GM08714 (cell line): ENCODE data around the gene THEMIS2.

Experiments used
- H3K4me3 ChIP-seq: fragments of 200-500 bp; sonication (Bioruptor generic); 2 replicates; pipeline ENCODE4 v1.5.1; 2014; ENCODE audit warnings: mild to moderate bottlenecking, low read length, inconsistent platforms
- ZNF274 ChIP-seq: IDR thresholded peaks from 2 replicates; pipeline ENCODE4 v1.6.1; 2012; ENCODE audit warnings: mild to moderate bottlenecking, low read depth, low read length

The THEMIS2 gene

DNA sequence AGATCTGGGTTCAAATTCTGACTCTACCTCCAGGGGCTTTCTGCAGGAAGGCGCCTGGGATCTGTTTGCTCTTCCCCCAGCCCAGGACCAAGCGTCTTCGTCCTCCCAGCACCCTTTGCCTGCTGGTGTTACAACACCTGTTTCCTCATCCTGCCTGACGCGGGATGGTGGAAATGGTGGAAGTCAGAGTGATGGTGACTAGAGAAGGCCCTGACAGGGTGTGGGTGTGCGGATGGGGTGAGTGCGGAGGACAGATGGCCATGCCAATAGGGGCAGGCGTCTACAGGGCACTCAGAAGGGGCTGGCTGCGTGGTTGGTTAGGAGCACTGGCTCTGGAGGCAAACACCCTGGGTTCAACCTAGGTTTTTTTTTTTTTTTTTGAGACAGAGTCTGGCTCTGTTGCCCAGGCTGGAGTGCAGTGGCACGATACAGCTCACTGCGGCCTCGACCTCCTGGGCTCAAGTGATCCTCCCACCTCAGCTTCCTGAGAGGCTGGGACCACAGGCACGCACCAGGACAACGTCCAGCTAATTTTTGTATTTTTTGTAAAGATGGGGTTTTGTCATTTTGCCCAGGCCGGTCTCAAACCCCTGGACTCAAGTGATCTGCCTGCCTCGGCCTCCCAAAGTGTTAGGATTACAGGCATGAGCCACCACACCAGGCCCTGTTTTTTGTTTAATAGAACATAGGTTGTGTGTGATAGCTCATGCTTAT lies 1.5 kb downstream of the THEMIS2 start:
- peak overlapping the region; percentile 82; the same call in 1 of the 2 replicates for H3K4me3 ChIP-seq
- no peak for TF ChIP-seq ZNF274

DNA sequence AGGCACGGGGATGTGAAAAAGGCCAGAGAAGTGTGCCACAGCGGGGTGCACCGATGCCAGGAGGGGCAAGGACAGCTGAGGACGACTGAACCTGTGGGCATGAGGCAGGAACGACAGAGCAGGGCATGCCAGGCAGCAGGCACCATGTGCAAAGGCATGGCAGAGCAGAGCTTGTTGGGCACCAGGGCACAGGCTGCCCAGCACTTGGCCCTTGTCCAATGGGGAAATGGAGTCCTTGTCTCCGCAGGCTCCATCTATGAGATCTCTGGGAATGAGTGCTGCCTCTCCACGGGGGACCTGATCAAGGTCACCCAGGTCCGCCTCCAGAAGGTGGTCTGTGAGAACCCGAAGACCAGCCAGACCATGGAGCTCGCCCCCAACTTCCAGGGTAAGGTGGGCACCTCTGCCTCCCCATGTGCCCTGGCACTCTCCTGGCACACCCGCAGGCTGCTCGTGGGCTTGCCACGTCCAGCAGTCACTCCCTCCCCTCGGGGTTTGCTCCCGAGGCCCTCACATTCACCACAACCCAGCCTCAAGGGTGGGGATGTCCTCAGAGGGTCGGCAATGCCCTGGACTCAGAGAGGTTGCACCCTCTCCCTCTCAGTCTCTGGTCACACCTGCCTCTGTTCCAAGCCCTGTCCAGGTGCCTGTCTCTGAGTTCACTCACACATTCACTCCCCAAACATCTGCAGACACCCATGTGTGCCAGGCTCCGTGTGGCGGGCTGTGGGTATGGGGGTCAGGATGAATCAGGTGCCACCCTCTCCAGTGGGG lies 4.2 kb downstream of the THEMIS2 start:
- no peak for TF ChIP-seq ZNF274
- H3K4me3 ChIP-seq, result no peak overlapping the region

DNA sequence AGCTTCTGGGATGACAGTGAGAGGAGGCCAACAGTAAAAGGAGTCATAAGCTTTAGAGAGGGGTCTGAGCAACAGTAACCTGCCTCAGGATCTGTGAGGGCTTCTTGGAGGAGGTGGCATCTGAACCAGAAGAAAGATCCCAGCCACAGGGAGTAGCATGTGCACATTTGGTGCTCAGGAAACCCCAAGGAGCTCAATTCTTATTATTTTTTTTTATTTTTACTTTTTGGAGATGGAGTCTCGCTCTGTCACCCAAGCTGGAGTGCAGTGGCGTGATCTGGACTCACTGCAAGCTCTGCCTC lies 4.7 kb downstream of the THEMIS2 start:
- H3K4me3 ChIP-seq, result no peak overlapping the region
- TF ChIP-seq ZNF274, result no peak

DNA sequence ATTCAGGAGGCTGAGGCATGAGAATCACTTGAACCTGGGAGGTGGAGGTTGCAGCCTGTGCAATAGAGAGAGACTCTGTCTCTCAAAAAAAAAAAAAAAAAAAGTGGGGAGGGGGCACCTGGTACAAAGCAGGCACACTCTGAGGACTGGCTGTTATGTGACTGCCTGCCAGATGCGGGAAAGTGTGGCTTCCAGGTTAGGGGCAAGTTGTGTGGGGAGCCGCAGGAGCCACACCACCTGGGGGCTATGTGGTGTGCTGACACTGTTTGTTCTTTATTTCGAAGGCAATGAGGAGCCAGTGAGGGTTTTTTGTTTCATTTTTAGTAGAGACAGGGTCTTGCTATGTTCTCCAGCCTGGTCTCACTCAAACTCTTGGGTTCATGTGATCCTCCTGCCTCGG lies 5.7 kb downstream of the THEMIS2 start:
- no peak overlapping the region for H3K4me3 ChIP-seq
- no peak for TF ChIP-seq ZNF274

DNA sequence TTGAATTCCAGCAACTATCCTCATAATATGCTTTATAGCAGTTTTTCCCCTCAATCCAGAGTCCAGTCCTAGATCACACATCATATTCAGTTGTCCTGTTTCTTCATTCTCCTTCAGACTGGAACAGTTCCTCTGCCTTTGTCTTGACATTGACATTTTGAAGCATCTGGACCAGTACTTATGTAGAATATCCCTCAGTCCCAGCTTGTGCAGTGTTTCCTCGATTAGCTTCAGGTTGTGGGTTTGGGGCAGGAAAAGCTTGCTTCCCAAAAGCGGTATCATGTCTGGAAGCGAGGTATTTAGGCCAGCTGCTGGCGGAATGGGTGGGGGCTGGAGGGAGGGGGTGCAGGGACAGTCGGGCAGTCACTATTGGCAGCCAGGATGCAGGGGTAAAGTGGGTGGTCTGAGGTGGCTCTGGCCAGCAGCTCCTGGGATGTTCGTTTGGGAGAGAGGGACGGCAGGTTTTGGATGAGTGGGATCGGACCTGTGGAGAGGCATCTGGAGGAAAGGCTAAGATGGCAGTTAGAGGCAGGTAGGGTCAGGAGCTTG lies 6.5 kb downstream of the THEMIS2 start:
- no peak for TF ChIP-seq ZNF274
- no peak overlapping the region for H3K4me3 ChIP-seq

DNA sequence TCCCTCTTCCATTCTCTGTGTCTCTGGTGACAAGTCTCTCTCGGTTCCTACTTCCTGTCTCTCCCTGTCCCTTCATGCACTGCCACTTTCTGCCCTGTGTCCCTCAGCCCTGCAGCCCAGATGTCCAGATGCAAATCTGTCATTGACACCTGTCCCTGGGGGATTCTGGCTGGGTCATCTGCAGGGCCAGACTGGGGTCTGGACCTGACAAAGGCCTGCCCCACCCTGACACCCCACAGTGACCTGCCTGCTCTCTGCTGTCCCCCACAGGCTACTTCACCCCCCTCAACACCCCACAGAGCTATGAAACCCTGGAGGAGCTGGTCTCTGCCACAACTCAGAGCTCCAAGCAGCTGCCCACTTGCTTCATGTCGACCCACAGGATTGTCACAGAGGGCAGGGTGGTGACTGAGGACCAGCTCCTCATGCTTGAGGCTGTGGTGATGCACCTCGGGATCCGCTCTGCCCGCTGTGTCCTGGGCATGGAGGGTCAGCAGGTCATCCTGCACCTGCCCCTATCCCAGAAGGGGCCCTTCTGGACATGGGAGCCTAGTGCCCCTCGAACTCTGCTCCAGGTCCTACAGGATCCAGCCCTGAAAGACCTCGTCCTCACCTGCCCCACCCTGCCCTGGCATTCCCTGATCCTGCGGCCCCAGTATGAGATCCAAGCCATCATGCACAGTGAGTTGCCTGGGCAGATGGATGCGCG lies 7.2 kb downstream of the THEMIS2 start:
- H3K4me3 ChIP-seq, result no peak overlapping the region
- no peak for TF ChIP-seq ZNF274

DNA sequence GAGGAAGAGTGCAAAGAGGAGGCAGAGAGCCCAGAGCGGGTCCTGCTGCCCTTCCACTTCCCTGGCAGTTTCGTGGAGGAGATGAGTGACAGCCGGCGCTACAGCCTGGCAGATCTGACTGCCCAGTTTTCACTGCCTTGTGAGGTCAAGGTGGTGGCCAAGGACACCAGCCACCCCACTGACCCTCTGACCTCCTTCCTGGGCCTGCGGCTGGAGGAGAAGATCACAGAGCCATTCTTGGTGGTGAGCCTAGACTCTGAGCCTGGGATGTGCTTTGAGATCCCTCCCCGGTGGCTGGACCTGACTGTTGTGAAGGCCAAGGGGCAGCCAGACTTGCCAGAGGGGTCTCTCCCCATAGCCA lies 10.2 kb downstream of the THEMIS2 start:
- TF ChIP-seq ZNF274, result no peak
- no peak overlapping the region for H3K4me3 ChIP-seq

DNA sequence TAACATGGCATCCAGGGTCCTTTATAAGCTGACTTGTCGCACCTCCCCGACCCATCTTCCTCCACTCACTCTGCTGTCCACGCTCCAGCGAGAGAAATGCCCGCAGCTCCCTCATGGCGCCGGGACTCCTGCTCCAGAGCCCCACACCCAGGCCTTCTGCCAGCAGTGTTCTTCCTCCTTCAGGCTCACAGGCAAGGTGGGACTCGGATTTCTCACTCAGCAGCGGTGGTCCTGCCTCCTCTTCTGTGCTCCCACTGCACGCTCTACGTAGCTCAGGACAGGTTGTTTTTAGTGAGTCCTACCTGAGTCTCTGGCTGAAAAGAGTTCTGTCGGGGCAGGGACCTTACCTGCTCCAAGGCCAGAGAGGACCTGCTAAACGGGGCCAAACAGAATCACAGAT lies 11.2 kb downstream of the THEMIS2 start:
- no peak for TF ChIP-seq ZNF274
- no peak overlapping the region for H3K4me3 ChIP-seq

DNA sequence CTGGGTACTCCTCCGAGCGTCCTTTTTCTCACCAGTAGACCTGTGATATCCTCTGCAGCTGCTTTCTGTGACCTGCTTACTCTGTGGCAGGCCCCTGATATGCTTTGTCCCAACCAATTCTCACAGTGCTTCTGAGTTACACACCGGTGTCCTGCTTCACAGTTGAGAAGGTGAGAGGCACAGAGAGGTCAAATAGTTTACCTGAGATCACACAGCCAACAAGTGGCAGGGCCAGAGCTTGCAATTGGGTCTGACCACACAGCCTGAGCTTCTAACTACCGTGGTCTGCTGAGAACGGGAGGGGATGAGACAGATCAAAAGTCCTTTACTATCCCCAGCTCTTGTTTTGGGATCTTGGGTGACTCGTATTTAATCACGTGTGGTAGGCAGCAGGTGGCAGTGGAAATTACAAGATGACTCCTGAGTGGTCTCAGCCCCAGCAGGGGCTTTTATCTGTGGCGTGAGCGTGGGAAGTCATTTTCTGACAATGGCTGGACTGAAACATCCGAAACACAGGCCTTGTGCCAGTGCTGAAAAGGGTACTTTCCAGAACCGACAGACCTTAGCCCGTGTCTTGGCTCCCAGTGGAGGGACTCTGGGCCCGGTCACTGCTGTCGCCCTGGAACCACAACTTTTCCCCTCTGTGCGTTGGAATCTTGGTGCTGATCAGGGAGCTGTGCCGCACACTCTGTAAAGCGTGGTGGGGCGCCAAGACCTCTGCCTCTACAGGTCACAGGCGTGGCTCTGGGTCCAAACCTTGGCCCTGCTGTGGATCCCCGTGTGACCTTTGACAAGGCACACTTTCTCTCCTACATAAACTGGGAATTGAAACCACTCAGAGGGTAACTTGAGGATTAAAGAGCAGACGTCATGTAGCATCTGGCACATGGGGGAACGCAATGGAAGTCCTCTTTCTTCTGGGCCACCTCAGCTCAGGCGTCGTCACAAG lies 11.9 kb downstream of the THEMIS2 start:
- H3K4me3 ChIP-seq, result no peak overlapping the region
- TF ChIP-seq ZNF274, result no peak

DNA sequence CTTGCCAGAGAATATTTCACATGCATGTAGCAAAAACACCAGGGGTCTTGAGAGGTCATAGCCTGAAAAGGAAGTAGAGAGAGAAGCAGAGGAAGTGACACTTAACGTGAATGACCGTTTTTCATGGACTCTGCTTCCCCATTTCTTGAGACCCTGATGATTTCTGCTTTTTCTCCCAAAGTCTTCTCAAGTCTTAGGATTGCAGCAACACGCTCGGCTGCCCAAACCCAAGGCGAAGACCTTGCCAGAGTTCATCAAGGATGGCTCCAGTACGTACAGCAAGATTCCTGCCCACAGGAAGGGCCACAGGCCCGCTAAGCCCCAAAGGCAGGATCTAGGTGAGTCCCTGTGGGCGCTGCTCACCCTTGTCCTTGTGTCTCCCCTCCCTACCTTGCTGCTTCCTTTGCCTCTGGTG lies 12.8 kb downstream of the THEMIS2 start:
- no peak for TF ChIP-seq ZNF274
- H3K4me3 ChIP-seq, result no peak overlapping the region

DNA sequence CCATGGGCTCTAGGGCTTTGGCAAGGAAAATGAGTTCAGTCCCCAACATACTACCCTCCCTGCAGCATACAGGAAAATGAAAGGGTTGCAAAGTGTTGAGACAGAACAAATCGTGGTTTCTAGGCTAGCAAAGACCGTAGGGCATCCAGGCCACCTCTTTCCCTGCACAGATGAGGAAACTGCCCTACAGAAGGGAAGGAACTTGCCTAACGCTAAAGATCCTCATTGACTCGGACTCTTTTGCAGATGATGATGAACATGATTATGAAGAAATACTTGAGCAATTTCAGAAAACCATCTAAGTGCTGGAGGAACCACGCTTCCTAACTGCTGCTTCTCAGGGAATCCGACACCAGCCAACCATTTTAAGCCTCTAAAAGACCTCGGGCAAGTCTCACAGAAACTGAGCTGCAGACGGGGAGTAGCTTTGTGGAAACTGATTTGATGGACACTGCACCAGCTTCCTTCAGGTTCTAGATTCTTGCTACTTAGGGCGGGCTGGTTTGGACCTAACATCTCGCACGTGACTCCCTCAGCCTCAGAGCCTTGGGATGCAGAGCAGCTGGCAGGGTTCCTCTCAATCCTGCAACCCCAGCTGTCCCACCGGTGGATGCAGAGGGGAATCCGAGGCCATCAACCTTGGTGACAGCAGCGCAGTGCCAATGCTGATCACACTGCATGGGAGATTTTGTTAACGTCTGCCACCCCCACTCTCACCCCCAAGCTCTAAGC lies 13.4 kb downstream of the THEMIS2 start:
- no peak for TF ChIP-seq ZNF274
- no peak overlapping the region for H3K4me3 ChIP-seq

DNA sequence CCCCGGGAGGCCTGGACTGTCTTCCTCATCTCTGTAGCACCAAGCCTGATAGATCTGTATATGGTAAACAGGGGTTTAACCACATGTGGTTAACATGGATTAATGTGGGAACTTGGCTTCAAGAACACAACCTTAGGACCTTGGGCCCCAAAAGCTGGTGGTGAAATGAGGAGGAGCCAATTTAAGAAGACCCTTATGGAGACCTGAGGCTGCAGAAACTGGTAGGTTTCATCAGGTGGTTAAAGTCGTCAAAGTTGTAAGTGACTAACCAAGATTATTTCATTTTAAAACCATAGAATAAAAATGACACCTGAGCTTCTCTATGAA lies 14.0 kb downstream of the THEMIS2 start:
- TF ChIP-seq ZNF274, result no peak
- H3K4me3 ChIP-seq, result no peak overlapping the region

DNA sequence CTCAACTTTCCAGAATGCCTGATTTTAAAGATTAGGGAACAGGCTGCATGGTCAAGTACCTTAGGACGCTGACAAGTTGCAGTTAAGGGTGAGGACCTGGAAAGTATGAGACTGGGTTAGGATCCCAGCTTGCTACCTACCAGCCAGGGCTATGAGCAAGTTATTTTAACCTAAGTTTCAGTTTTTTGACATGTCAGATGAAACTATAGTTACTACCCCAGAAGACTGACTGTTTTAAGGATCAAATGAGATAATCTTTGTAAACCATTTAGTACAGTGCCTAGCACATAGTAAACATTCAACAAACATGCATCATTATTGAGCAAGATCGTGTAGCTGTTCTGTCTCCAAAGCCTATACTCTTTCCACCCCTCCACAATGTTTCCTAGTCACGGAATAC lies 14.4 kb downstream of the THEMIS2 start:
- H3K4me3 ChIP-seq, result no peak overlapping the region
- no peak for TF ChIP-seq ZNF274
